Keratinocyte (primary cell): ENCODE data around the gene SND1. TPM values are rescaled to one million over a fixed set of nuclear protein-coding genes. Genes with fewer than 3 reads are reported as not detected.

Experiments used
- DNase-seq: peaks from one replicate; pipeline ENCODE4 v3.0.0-alpha.2; 2011; ENCODE audit warnings: low read depth, missing footprints, low spot score
- FAIRE-seq: peaks from 2 replicates; lab custom pipeline; 2011; peaks lifted over from hg19 to GRCh38; lab: Jason Lieb, UNC
- H2AFZ ChIP-seq: 2 replicates; pipeline ENCODE4 v1.6.0; 2012; ENCODE audit warnings: low read length, control low read depth, inconsistent platforms; ENCODE audit not compliant: control insufficient read depth
- H3K27ac ChIP-seq: 2 replicates; pipeline ENCODE4 v1.5.1; 2011; ENCODE audit warnings: low read length; ENCODE audit not compliant: control insufficient read depth, insufficient read depth
- H3K27me3 ChIP-seq: 3 replicates; pipeline ENCODE4 v1.6.0; 2011; ENCODE audit warnings: low read length; ENCODE audit not compliant: control insufficient read depth, insufficient read depth; ENCODE audit errors: extremely low read depth
- H3K36me3 ChIP-seq, 2 experiments: 2 replicates in 1 of 2; 3 replicates in 1 of 2; pipeline ENCODE4 v1.5.1; 2011; ENCODE audit warnings: low read length in 2 of 2, mild to moderate bottlenecking in 1 of 2; ENCODE audit not compliant: control insufficient read depth in 2 of 2, insufficient read depth in 2 of 2; ENCODE audit errors: extremely low read depth in 1 of 2
- H3K4me1 ChIP-seq: 3 replicates; pipeline ENCODE4 v1.5.1; 2011; ENCODE audit warnings: low read length; ENCODE audit not compliant: control insufficient read depth, insufficient read depth; ENCODE audit errors: extremely low read depth
- H3K4me2 ChIP-seq: 3 replicates; pipeline ENCODE4 v1.6.0; 2011; ENCODE audit warnings: low read depth, low read length; ENCODE audit not compliant: control insufficient read depth, insufficient read depth; ENCODE audit errors: extremely low read depth
- H3K4me3 ChIP-seq, 3 experiments: fragments of 200-600 bp in 1 of 3; sonication (generic) in 1 of 3; 2 replicates in 2 of 3; 3 replicates in 1 of 3; pipeline ENCODE4 v1.5.1; 2011 to 2016; ENCODE audit warnings: low read length in 3 of 3, mild to moderate bottlenecking in 3 of 3, control low read depth in 2 of 3, inconsistent platforms in 1 of 3, low read depth in 1 of 3, mixed read lengths in 1 of 3, mixed run types in 1 of 3, moderate library complexity in 1 of 3; ENCODE audit not compliant: control insufficient read depth in 2 of 3, insufficient read depth in 2 of 3; ENCODE audit errors: extremely low read depth in 1 of 3
- H3K79me2 ChIP-seq: 2 replicates; pipeline ENCODE4 v1.6.0; 2012; ENCODE audit warnings: low read length; ENCODE audit not compliant: control insufficient read depth, insufficient read depth
- H3K9ac ChIP-seq: 3 replicates; pipeline ENCODE4 v1.6.0; 2011; ENCODE audit warnings: low read length; ENCODE audit not compliant: control insufficient read depth, insufficient read depth; ENCODE audit errors: extremely low read depth
- H3K9me1 ChIP-seq: 3 replicates; pipeline ENCODE4 v1.6.0; 2011; ENCODE audit warnings: low read length; ENCODE audit not compliant: control insufficient read depth, insufficient read depth; ENCODE audit errors: extremely low read depth
- H3K9me3 ChIP-seq: 2 replicates; pipeline ENCODE4 v1.5.1; 2012; ENCODE audit warnings: low read depth, low read length; ENCODE audit not compliant: control insufficient read depth
- H4K20me1 ChIP-seq: 3 replicates; pipeline ENCODE4 v1.6.0; 2011; ENCODE audit warnings: low read length; ENCODE audit not compliant: control insufficient read depth, insufficient read depth; ENCODE audit errors: extremely low read depth
- CTCF ChIP-seq, 3 experiments: IDR thresholded peaks in 1 of 3; conservative IDR thresholded peaks in 1 of 3; optimal IDR thresholded peaks in 1 of 3; 2 replicates in 2 of 3; 3 replicates in 1 of 3; pipeline versions ENCODE3 to v1.5.1; 2011; ENCODE audit warnings: low read length in 3 of 3, mild to moderate bottlenecking in 3 of 3, moderate library complexity in 2 of 3, control low read depth in 1 of 3, inconsistent platforms in 1 of 3; ENCODE audit not compliant: insufficient read depth in 2 of 3; ENCODE audit errors: extremely low read depth in 1 of 3
- EZH2 ChIP-seq: IDR thresholded peaks from one replicate; pipeline ENCODE4 v1.6.1; 2012; ENCODE audit warnings: inconsistent platforms, mild to moderate bottlenecking, low read length, moderate library complexity
- dilution Hi-C: fragments of 300-500 bp; cut with MboI; formaldehyde crosslinking; loops from one replicate; pipeline ENCODE4 v1.7.0; 2020; ENCODE audit warnings: low sequenced_read_pairs; ENCODE audit not compliant: extremely low pct_ligation_motif_present
- polyA plus RNA-seq, 5 experiments: library from polyadenylated mRNA; depleted of rRNA in 3 of 5; stranded (reverse) in 3 of 5; stranded (forward) in 1 of 5; unstranded in 1 of 5; fragments of >200 nt; gene quantifications; 1 replicate in 1 of 5; 2 replicates in 3 of 5; 3 replicates in 1 of 5; pipeline versions ENCODE4 v1.2.1 to v1.2.3, GENCODE V29; 2011 to 2012; ENCODE audit warnings: missing spikeins in 2 of 5, low read depth in 1 of 5, low replicate concordance in 1 of 5

Gene SND1
- polyA plus RNA-seq, 1 donor (not counting 4 experiments of a cell fraction or from before 2014, with no cell fraction given), result 140 TPM

DNA sequence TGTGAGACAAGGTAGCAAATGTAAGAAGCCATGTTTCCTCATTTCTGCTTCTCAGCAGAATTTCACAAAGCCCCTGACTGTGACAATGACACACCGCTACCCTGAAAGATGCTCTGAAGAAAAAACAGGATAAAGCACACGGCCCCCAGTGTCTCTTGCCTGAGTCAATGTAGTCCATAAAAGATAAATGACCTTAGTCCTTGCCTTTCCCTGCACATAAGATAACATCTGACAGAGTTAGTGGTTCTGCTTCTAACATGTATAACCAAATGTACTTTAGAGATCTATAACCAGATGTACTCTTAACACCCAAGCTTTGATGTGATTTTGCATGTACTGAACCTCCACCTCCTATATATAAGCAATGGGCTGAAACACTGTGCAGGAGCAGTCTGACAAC lies 3.0 kb upstream of the SND1 start:
- Histone ChIP-seq H3K4me2 (no peak overlapping the region), H3K27me3 (no peaks in the 10 kb centered on the region), H3K79me2 (peaks cover 20% of the 10 kb centered on the region), H3K27ac (no peak overlapping the region), H3K9ac (no peak overlapping the region), H4K20me1 (peaks cover 4% of the 10 kb centered on the region), H3K9me3 (no peaks in the 10 kb centered on the region), H3K4me1 (peaks cover 12% of the 10 kb centered on the region), H3K36me3 (no peaks in the 10 kb centered on the region), H3K4me3 (no peak overlapping the region), H2AFZ (no peak overlapping the region), H3K9me1 (no peaks in the 10 kb centered on the region)
- no peak for TF ChIP-seq CTCF (optimal IDR thresholded peaks at IDR 0.05 in 1 of 3, IDR thresholded peaks at IDR 0.05 in 1 of 3, conservative IDR thresholded peaks at IDR 0.05 in 1 of 3; ENCODE audit: extremely low read depth in 1 of 3, insufficient read depth in 2 of 3, low read length in 3 of 3)
- TF ChIP-seq EZH2, result no peak
- DNase-seq (no peak), FAIRE-seq (no peak)
- dilution Hi-C loops, result no loop called here

GRCh38 chr7:127650847-127651555 lies 993 bp upstream of the SND1 start:
- peak overlapping the region; percentile 90 for H3K4me2 ChIP-seq
- peaks cover 0 to 11% of the 10 kb centered on the region in 2 experiments for H3K36me3 ChIP-seq
- no peak for DNase-seq
- TF ChIP-seq CTCF (optimal IDR thresholded peaks at IDR 0.05 in 1 of 3, IDR thresholded peaks at IDR 0.05 in 1 of 3, conservative IDR thresholded peaks at IDR 0.05 in 1 of 3; ENCODE audit: extremely low read depth in 1 of 3, insufficient read depth in 2 of 3, low read length in 3 of 3) (no peak), EZH2 (no peak)
- peaks cover 3% of the 10 kb centered on the region for H3K9me1 ChIP-seq
- H3K4me3 ChIP-seq, result peak overlapping the region; percentile 69 to 80 (median 76)
- no peak for FAIRE-seq
- H2AFZ ChIP-seq, result peak overlapping the region; percentile 87
- H3K27me3 ChIP-seq, result no peaks in the 10 kb centered on the region
- peak overlapping the region; percentile 96 for H3K9ac ChIP-seq
- peaks cover 26% of the 10 kb centered on the region for H3K4me1 ChIP-seq
- H3K27ac ChIP-seq, result peak overlapping the region; percentile 96
- H3K9me3 ChIP-seq, result no peaks in the 10 kb centered on the region
- dilution Hi-C loops, result no loop called here
- H4K20me1 ChIP-seq, result peaks cover 23% of the 10 kb centered on the region
- H3K79me2 ChIP-seq, result peaks cover 40% of the 10 kb centered on the region
